Hypothalamus (tissue), 51 donors: ENCODE results near the gene AP2B1.
"Not testable (repeated sequence)": the region's sequence is repeated elsewhere in the genome, so short reads cannot be mapped to it uniquely, and the experiment has no call there.

Experiments
- DNase-seq, 51 donors: peaks; one replicate each; lab custom pipeline; 2025; lab: John Stamatoyannopoulos, UW

The AP2B1 gene

GRCh38 chr17:35692512-35693210 lies 105.5 kb downstream of the AP2B1 start:
- no peak for DNase-seq

- no peak for DNase-seq
Observed at GRCh38 chr17:35693662-35694061, 106.5 kb downstream of the AP2B1 start.

DNA sequence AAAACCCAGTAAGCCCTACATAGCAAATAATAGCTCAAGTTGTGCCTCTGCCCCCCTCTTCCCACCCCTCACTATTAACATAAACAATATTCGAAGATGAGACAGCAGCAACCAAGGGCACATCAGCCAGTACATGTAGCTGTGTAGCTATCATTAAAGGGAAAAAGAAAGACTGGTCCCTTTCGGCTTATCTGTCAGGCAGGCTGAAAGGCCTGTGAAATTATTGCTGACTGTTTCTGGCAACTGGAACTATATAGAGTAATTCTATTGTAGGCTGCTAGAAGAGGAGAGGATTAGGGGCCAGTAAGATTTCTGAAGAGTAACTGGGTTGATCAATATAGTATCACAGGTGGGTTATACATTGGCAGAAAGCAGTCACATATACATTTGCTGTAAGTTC lies 107.8 kb downstream of the AP2B1 start:
- DNase-seq = no peak

DNA sequence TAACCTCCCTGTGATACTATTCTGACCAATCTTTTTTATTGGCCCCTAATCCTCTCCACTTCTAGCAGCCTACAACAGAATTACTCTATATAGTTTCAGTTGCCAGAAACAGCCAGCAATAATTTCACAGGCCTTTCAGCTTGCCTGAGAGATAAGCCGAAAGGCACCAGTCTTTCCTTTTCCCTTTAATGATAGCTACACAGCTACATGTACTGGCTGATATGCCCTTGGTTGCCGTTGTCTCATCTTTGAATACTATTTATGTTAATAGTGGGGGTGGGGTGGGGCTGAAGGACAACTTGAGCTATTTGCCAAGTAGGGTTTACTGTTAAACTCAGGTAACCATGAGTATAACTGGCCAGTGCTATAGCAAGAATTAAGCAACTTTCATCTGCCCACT lies 108.5 kb downstream of the AP2B1 start:
- no peak for DNase-seq

DNA sequence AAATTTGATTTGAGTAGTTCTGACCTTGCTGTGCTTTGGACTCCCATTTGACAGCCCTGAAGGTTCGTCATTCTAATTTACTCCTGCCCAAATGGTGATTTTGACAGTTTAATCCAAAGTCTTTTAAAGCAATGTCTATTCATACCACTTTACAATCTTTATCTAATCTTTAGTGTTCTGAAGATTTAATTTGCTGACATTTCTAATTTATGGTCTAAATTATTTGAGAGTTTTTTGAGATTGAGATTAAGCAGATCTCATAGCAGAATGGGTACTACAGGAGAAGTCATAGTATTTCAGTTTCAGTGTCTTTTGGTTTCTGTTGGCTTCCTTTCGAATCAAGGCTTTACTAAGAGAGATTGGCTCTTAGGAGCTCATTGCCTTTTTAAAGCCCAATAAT lies 111.7 kb downstream of the AP2B1 start:
- DNase-seq = no peak

GRCh38 chr17:35700150-35700549 lies 113.0 kb downstream of the AP2B1 start:
- no peak for DNase-seq

GRCh38 chr17:35701491-35701890 lies 114.4 kb downstream of the AP2B1 start:
- DNase-seq = no peak

DNA sequence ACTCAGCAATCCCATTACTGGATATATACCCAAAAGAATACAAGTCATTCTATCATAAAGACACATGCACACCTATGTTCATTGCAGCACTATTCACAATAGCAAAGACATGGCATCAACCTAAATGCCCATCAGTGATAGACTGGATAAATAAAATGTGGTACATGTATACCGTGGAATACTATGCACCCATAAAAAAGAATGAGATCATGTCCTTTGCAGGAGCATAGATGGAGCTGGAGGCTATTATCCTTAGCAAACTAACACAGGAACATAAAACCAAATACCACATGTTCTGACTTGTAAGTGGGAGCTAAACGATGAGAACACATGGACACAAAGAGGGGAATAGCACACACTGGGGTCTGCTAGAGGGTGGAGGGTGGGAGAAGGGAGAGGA lies 116.2 kb downstream of the AP2B1 start:
- not testable (repeated sequence) for DNase-seq

GRCh38 chr17:35705230-35705629 lies 118.1 kb downstream of the AP2B1 start:
- no peak for DNase-seq

DNA sequence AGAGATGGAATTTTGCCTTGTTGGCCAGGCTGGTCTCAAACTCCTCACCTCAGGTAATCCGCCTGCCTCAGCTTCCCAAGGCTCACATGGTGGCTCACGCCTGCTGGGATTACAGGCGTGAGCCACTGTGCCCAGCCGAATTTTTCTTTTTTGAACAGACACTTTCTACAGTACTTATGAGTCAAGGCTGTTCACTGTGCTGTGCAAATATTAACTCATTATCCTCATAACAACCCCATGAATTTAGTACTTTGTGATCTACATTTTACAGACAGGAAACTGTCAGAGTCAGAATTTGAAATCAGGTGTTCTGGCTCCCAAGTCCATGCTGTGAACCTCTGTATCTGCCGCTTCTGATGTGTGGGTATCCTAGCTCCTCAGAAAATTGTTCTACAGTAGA lies 118.6 kb downstream of the AP2B1 start:
- DNase-seq = no peak

GRCh38 chr17:35708149-35708548 lies 121.0 kb downstream of the AP2B1 start:
- no peak for DNase-seq

DNA sequence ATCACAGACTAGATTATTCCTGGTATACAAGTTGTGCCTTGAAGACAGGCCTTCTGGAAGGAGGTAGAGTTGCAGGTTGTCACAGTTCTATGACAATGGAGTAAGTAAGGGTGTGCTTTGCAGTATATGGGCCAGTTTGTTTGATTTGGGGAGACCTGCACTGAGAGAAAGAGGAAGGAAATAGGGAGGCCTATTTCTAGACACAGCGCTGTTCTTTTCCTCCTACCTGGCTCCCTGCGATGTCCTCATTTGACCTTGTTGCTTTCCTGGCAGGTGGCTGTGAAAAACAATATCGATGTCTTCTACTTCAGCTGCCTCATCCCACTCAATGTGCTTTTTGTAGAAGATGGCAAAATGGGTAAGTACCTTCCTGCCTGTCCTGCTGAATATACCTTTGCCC lies 121.8 kb downstream of the AP2B1 start:
- no peak for DNase-seq

DNA sequence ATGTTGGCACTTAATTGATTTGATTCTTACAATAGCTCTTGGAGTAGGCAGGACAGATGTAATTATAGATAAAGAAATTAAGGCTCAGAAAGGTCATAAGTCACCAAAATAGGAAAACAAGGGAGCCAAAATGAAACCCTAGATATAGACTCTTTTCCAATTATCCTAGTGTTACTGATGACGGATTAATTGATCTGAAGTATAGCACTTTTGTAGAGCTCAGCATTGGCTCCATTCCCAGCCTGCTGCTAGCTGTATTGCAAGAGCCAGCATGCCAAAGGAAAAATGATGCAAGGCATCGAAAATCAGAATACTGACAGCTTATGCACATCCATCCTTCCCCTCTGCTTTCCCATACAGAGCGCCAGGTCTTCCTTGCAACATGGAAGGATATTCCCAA lies 122.8 kb downstream of the AP2B1 start:
- no peak for DNase-seq

GRCh38 chr17:35710950-35711349 lies 123.8 kb downstream of the AP2B1 start:
- no peak for DNase-seq

GRCh38 chr17:35713069-35713728 lies 126.1 kb downstream of the AP2B1 start:
- peak in 1 of 51 donors; percentile 37 for DNase-seq

GRCh38 chr17:35714988-35715387 lies 127.9 kb downstream of the AP2B1 start:
- DNase-seq = no peak

DNA sequence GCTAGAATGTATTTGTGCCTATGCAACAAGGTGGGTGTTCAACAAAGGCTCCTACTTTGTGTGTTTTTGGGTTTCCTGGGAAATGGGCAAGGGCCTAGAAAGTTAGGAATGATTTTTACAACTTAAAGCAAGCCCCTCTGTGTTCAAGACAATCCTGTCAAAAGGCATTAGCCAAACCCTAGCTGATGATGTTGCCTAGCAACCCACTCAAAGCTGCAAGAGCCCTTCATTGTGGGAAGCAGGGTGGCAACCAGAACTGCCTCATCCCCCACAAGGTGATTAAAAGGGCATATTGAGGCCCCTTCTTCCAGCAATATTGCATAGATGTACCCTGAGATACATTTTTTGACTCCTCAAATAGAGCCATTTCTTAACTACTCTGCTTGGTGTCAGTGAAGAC lies 128.3 kb downstream of the AP2B1 start:
- DNase-seq = peak in 5 of 51 donors; percentile 6 to 41 (median 8)

DNA sequence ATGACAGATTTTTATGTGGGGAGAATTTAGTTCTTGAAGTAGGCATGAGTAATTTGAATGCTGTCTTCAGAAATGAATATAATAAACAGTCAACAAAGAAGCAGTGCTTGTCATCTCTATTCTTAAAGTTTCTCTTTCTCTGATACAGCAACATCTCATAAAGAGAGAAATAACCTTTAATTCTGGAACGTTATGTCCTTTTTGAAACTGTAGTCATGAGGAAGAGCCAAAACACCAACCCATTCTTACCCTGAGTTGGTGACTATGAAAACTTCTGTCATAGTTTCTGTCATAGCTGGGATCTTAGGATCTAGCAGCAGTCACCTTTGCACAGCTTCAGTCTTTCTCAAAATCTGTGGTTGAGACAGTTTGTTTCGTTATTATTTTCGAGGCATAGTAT lies 129.1 kb downstream of the AP2B1 start:
- DNase-seq = no peak

GRCh38 chr17:35716897-35717465 lies 129.9 kb downstream of the AP2B1 start:
- DNase-seq = no peak

GRCh38 chr17:35717475-35717874 lies 130.4 kb downstream of the AP2B1 start:
- no peak for DNase-seq

DNA sequence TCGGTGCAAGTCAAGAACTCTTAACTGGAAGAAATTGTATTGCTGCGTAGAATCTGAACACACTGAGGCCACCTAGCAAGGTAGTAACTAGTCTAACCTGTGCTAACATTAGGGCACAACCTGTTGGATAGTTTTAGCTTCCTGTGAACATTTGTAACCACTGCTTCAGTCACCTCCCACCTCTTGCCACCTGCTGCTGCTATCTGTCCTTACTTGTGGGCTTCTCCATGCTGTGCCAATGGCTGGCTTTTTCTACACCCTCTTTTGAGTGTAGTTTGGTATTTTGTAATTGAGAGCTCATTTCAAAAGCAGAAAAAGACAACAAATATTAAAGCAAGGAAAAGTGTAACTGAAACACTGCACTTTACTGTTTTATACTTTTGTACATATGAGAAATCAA lies 136.6 kb downstream of the AP2B1 start:
- no peak for DNase-seq

DNA sequence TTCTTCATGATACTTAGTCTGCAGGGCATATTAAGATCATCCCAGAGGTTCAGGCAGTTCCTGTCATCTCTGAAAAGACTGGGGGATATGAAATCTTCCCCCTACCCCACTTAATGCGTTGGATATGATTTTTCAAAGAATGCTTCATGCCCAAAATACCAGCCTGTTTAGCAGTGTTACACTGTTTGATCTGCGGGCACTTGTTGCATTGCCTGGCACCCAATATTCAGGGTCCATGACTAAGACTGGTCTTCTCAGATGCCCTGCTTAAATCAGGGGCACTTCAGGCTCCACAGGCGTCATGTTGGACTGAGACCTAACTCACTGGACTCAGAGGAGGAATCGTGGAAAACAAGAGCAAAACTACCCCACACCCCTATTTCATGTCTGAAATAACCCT lies 137.9 kb downstream of the AP2B1 start:
- no peak for DNase-seq
